DOHH2 (cell line): ENCODE data around the gene ABCD3.
"Not testable (repeated sequence)": the region's sequence is repeated elsewhere in the genome, so short reads cannot be mapped to it uniquely, and the experiment has no call there.

ENCODE experiments used
- H3F3A ChIP-seq: fragments of 200-600 bp; sonication (generic), shearing (Covaris generic); 2 replicates; pipeline ENCODE4 v1.6.0; 2016; ENCODE audit warnings: antibody characterized with exemption, mild to moderate bottlenecking; ENCODE audit not compliant: control insufficient read depth, insufficient read depth
- H3K27ac ChIP-seq: fragments of 200-600 bp; sonication (generic); 2 replicates; pipeline ENCODE4 v1.5.1; 2014; ENCODE audit warnings: low read depth, mild to moderate bottlenecking, low read length, moderate library complexity
- H3K27me3 ChIP-seq: fragments of 200-600 bp; sonication (generic); 2 replicates; pipeline ENCODE4 v1.6.1; 2014; ENCODE audit warnings: mild to moderate bottlenecking, low read length, mixed read lengths; ENCODE audit not compliant: control insufficient read depth
- H3K36me3 ChIP-seq: fragments of 200-600 bp; sonication (generic); 2 replicates; pipeline ENCODE4 v1.6.1; 2014; ENCODE audit warnings: mild to moderate bottlenecking, low read length, moderate library complexity, mixed read lengths; ENCODE audit not compliant: control insufficient read depth
- H3K4me1 ChIP-seq: fragments of 200-600 bp; sonication (generic); 2 replicates; pipeline ENCODE4 v1.6.1; 2014; ENCODE audit warnings: mild to moderate bottlenecking, low read length, mixed read lengths; ENCODE audit not compliant: control insufficient read depth
- H3K4me2 ChIP-seq: fragments of 200-600 bp; sonication (generic); 2 replicates; pipeline ENCODE4 v1.6.0; 2014; ENCODE audit warnings: mild to moderate bottlenecking, low read length, moderate library complexity
- H3K4me3 ChIP-seq: fragments of 200-600 bp; sonication (generic); 2 replicates; pipeline ENCODE4 v1.5.1; 2014; ENCODE audit warnings: mild to moderate bottlenecking, low read length, mixed read lengths
- H3K79me2 ChIP-seq: fragments of 200-600 bp; sonication (generic); 2 replicates; pipeline ENCODE4 v1.6.1; 2014; ENCODE audit warnings: mild to moderate bottlenecking, low read length, mixed read lengths; ENCODE audit not compliant: control insufficient read depth
- H3K9me2 ChIP-seq: fragments of 200-600 bp; sonication (generic); replicated peaks from 2 replicates; pipeline ENCODE4 v1.6.1; 2014; ENCODE audit warnings: mild to moderate bottlenecking, low read length, mixed read lengths; ENCODE audit not compliant: control insufficient read depth
- H3K9me3 ChIP-seq: fragments of 200-600 bp; sonication (generic); 2 replicates; pipeline ENCODE4 v1.6.1; 2014; ENCODE audit warnings: antibody characterized with exemption, low read length, mixed read lengths; ENCODE audit not compliant: control insufficient read depth, insufficient read depth
- H4K20me1 ChIP-seq: fragments of 200-600 bp; sonication (generic); 2 replicates; pipeline ENCODE4 v1.6.0; 2014; ENCODE audit warnings: low read depth, mild to moderate bottlenecking, antibody characterized with exemption, low read length, moderate library complexity; ENCODE audit not compliant: control insufficient read depth, insufficient read depth
- CTCF ChIP-seq: fragments of 200-600 bp; sonication (generic); IDR thresholded peaks from one replicate; pipeline ENCODE4 v1.5.1; 2014; ENCODE audit warnings: antibody characterized with exemption, mild to moderate bottlenecking, low read depth, low read length; ENCODE audit not compliant: poor library complexity, severe bottlenecking
- EZH2phosphoT487 ChIP-seq: fragments of 200-600 bp; sonication (generic); IDR thresholded peaks from 2 replicates; pipeline ENCODE4 v1.6.1; 2017; ENCODE audit warnings: borderline replicate concordance, mild to moderate bottlenecking, antibody characterized with exemption, low read length, moderate library complexity, mixed read lengths

ABCD3 gene

GRCh38 chr1:94417978-94418663 is at the start of gene ABCD3:
Gene ABCD3, plus strand, starts transcription at chr1:94418389. Its CDS starts 90 bp downstream, at chr1:94418479.
- Histone ChIP-seq H3K27me3 (no peaks in the 10 kb centered on the region), H4K20me1 (no peaks in the 10 kb centered on the region; the same call in 1 of the 2 replicates), H3K4me3 (peak within 1 kb of the TSS; percentile 90), H3K4me1 (peaks cover 44% of the 10 kb centered on the region), H3F3A (no peaks in the 10 kb centered on the region), H3K9me3 (no peaks in the 10 kb centered on the region), H3K9me2 (no peaks in the 10 kb centered on the region), H3K79me2 (peaks cover 49% of the 10 kb centered on the region), H3K4me2 (peak within 1 kb of the TSS; percentile 85), H3K27ac (peak within 1 kb of the TSS; percentile 52), H3K36me3 (no peaks in the 10 kb centered on the region; the same call in 1 of the 2 replicates)
- TF ChIP-seq CTCF: no peak
- TF ChIP-seq EZH2phosphoT487: no peak

GRCh38 chr1:94372771-94373170 is 45.4 kb upstream of the ABCD3 start:
- not testable (repeated sequence) for H3K4me2 ChIP-seq, H3K4me3 ChIP-seq

GRCh38 chr1:94373311-94373710 is 44.9 kb upstream of the ABCD3 start:
- not testable (repeated sequence) for H3K9me3 ChIP-seq, H3K4me1 ChIP-seq, H4K20me1 ChIP-seq, H3K9me2 ChIP-seq, H3K4me3 ChIP-seq, H3K4me2 ChIP-seq, H3F3A ChIP-seq, H3K27ac ChIP-seq, H3K79me2 ChIP-seq, H3K27me3 ChIP-seq, H3K36me3 ChIP-seq

More at GRCh38 chr1:94372771-94373170, 45.4 kb upstream of the ABCD3 start:
- not testable (repeated sequence) for H3K4me1 ChIP-seq, H3F3A ChIP-seq, H4K20me1 ChIP-seq, H3K9me2 ChIP-seq, H3K9me3 ChIP-seq, H3K36me3 ChIP-seq, H3K79me2 ChIP-seq, H3K27me3 ChIP-seq, H3K27ac ChIP-seq

GRCh38 chr1:94375666-94376065 is 42.5 kb upstream of the ABCD3 start:
- not testable (repeated sequence) for H4K20me1 ChIP-seq, H3F3A ChIP-seq, H3K27me3 ChIP-seq, H3K4me1 ChIP-seq, H3K79me2 ChIP-seq, H3K27ac ChIP-seq, H3K4me3 ChIP-seq, H3K9me3 ChIP-seq, H3K4me2 ChIP-seq, H3K9me2 ChIP-seq, H3K36me3 ChIP-seq

- not testable (repeated sequence) for H3F3A ChIP-seq, H3K36me3 ChIP-seq, H3K9me2 ChIP-seq, H3K27ac ChIP-seq, H4K20me1 ChIP-seq, H3K27me3 ChIP-seq, H3K79me2 ChIP-seq, H3K9me3 ChIP-seq, H3K4me2 ChIP-seq, H3K4me3 ChIP-seq, H3K4me1 ChIP-seq
These were observed 39.7 kb upstream of the ABCD3 start for GRCh38 chr1:94378493-94378892.
